ENCODE results near the gene ATXN7. TPM values are rescaled to one million over a fixed set of nuclear protein-coding genes. Genes with fewer than 3 reads are reported as not detected.

Gene ATXN7
- total and polyA plus RNA-seq, 2 of the 4 experiments (the other 2 are of a cell fraction): 8.6 to 13.6 TPM

- TF ChIP-seq SMC3 (IDR thresholded peaks at IDR 0.05; ENCODE audit: low read depth, low read length): no peak
- no peak for TF ChIP-seq CEBPB (IDR thresholded peaks at IDR 0.05; ENCODE audit: low read depth, low read length)
- TF ChIP-seq RFX5 (IDR thresholded peaks at IDR 0.05; ENCODE audit: low read depth, low read length): no peak
Measured at GRCh38 chr3:63864008-63864964, 619 bp downstream of the ATXN7 start (continued).

GRCh38 chr3:63864965-63865327 is 1.3 kb downstream of the ATXN7 start:
- BruUV-seq (replicated peaks): TSS peak; percentile 43
- Histone ChIP-seq H2AK9ac (replicated peaks; ENCODE audit: low read depth, low read length, poor library complexity) (peak overlapping the region; percentile 96), H3K9ac (ENCODE audit: low read depth, low read length) (peak overlapping the region; percentile 82), H4K8ac (ENCODE audit: low read depth in 2 of 2, low read length in 2 of 2) (peak overlapping the region; percentile 53 to 89), H2BK20ac (ENCODE audit: low read depth, low read length) (peak overlapping the region; percentile 70; the same call in 1 of the 2 replicates), H2BK5ac (ENCODE audit: low read depth, low read length, poor library complexity, severe bottlenecking) (peak overlapping the region; percentile 75), H3K9me1 (ENCODE audit: insufficient read depth, low read length) (peaks cover 7% of the 10 kb centered on the region), H3K23ac (ENCODE audit: low read depth, low read length) (peak overlapping the region; percentile 99), H4K5ac (ENCODE audit: low read depth, low read length) (peak overlapping the region; percentile 82; the same call in 1 of the 2 replicates), H4K20me1 (ENCODE audit: insufficient read depth, low read length) (no peaks in the 10 kb centered on the region; the same call in 1 of the 2 replicates), H3K4me2 (ENCODE audit: low read depth, low read length) (peak overlapping the region; percentile 99), H3K56ac (ENCODE audit: extremely low read depth, insufficient read depth, low read length) (peak overlapping the region; percentile 48; the same call in 1 of the 2 replicates), H3K27ac (ENCODE audit: insufficient read depth, low read length) (peak overlapping the region; percentile 69), H3K4me3 (ENCODE audit: insufficient read depth, low read depth, low read length) (peak overlapping the region; percentile 94), H3K27me3 (ENCODE audit: control insufficient read depth, insufficient read depth, low read length) (no peaks in the 10 kb centered on the region), H2BK120ac (ENCODE audit: low read depth, low read length) (peak overlapping the region; percentile 77; the same call in 1 of the 2 replicates), H3K14ac (replicated peaks; ENCODE audit: low read depth, low read length) (peak overlapping the region; percentile 87), H3K18ac (ENCODE audit: low read depth, low read length) (peak overlapping the region; percentile 79), H2AK5ac (ENCODE audit: low read depth, low read length) (peak overlapping the region; percentile 86; the same call in 1 of the 2 replicates), H2BK15ac (ENCODE audit: low read depth, low read length) (no peak overlapping the region; the same call in 2 of the 3 replicates), H3K4ac (ENCODE audit: low read depth, low read length) (peak overlapping the region; percentile 68), H3K9me3 (ENCODE audit: control insufficient read depth, insufficient read depth, low read length) (no peaks in the 10 kb centered on the region), H3K79me1 (ENCODE audit: low read depth in 1 of 2, low read length in 2 of 2) (peaks cover 42 to 67% of the 10 kb centered on the region in 2 experiments), H3K36me3 (ENCODE audit: control insufficient read depth, insufficient read depth, low read length) (no peaks in the 10 kb centered on the region; the same call in 1 of the 2 replicates), H2AFZ (replicated peaks; ENCODE audit: low read length, poor library complexity) (peak overlapping the region; percentile 89), H3K4me1 (ENCODE audit: control insufficient read depth, insufficient read depth, low read length) (peaks cover 3% of the 10 kb centered on the region; the same call in 1 of the 2 replicates), H4K91ac (ENCODE audit: insufficient read depth, low read depth, low read length) (peak overlapping the region; percentile 81)
- DNase-seq (no peak), ATAC-seq (ENCODE audit: low read depth) (no peak)
- POLR2A ChIA-PET (ENCODE audit: unreplicated experiment): no interaction called here
- in situ Hi-C loops (cut with MboI; ENCODE audit: low sequenced_read_pairs) (no loop called here), intact Hi-C loops (cut with micrococcal nuclease) (loop anchor here (5.0 kb wide), 1 partner anchor 112 kb away; no protein-coding TSS in a partner anchor), dilution Hi-C loops (cut with HindIII; ENCODE audit: low sequenced_read_pairs, unreplicated experiment) (no loop called here)
- CTCF ChIA-PET: no interaction called here
- WGBS, 2 experiments (ENCODE audit: extremely low coverage in 2 of 2, insufficient read length in 1 of 2): no CpG with 5 or more reads among the region's 3 CpGs
- TF ChIP-seq CTCF (conservative IDR thresholded peaks at IDR 0.05; ENCODE audit: low read depth, low read length) (no peak), RAD21 (IDR thresholded peaks at IDR 0.05; ENCODE audit: low read length) (no peak), USF2 (IDR thresholded peaks at IDR 0.05; ENCODE audit: low read depth, low read length) (no peak), MXI1 (IDR thresholded peaks at IDR 0.05; ENCODE audit: borderline replicate concordance, low read depth, low read length) (no peak), ELK1 (IDR thresholded peaks at IDR 0.05; ENCODE audit: borderline replicate concordance, low read depth, low read length) (no peak), MAZ (IDR thresholded peaks at IDR 0.05; ENCODE audit: borderline replicate concordance, low read depth, low read length) (no peak), FOS (IDR thresholded peaks at IDR 0.05; ENCODE audit: low read depth, low read length) (no peak), CHD1 (IDR thresholded peaks at IDR 0.05; ENCODE audit: low read depth, low read length) (no peak)
